Natural killer cell (primary cell): ENCODE measurements around the gene MORN1. TPM values are rescaled to one million over a fixed set of nuclear protein-coding genes. Genes with fewer than 3 reads are reported as not detected.

Experiments
- ATAC-seq, 3 donors: fragments of 150-1000 bp in 2 of 3; fragments of 200-7000 bp in 1 of 3; cut with Tn5 transposase; 1 replicate in 1 of 3; 2 replicates in 2 of 3; pipeline ENCODE4 v1.10.0; 2021; ENCODE audit warnings: mild to moderate bottlenecking in 2 of 3, moderate library complexity in 2 of 3
- DNase-seq, 2 donors: peaks; one replicate each; pipeline versions ENCODE4 v3.0.0 to v3.0.0-alpha.2; 2013 to 2021; ENCODE audit warnings: mixed read lengths in 1 of 2
- H3K27ac ChIP-seq: one replicate; pipeline ENCODE4 v1.5.1; 2013; ENCODE audit warnings: mild to moderate bottlenecking, low read length
- H3K27me3 ChIP-seq: one replicate; pipeline ENCODE4 v1.6.1; 2013; ENCODE audit warnings: low read length; ENCODE audit not compliant: control insufficient read depth, insufficient read depth
- H3K36me3 ChIP-seq: one replicate; pipeline ENCODE4 v1.6.1; 2013; ENCODE audit warnings: low read length; ENCODE audit not compliant: control insufficient read depth, insufficient read depth
- H3K4me1 ChIP-seq: one replicate; pipeline ENCODE4 v1.6.1; 2013; ENCODE audit warnings: low read length; ENCODE audit not compliant: control insufficient read depth, insufficient read depth
- H3K4me3 ChIP-seq: one replicate; pipeline ENCODE4 v1.5.1; 2013; ENCODE audit warnings: low read length
- H3K9me3 ChIP-seq: one replicate; pipeline ENCODE4 v1.6.1; 2013; ENCODE audit warnings: low read length; ENCODE audit not compliant: control insufficient read depth, insufficient read depth
- H3K27ac Mint-ChIP-seq, 2 donors: one replicate each; pipeline ENCODE4 v1.8.0; 2022; ENCODE audit warnings: mild to moderate bottlenecking in 2 of 2, mixed read lengths in 2 of 2, moderate library complexity in 1 of 2
- H3K27me3 Mint-ChIP-seq, 2 donors: one replicate each; pipeline ENCODE4 v1.8.0; 2022; ENCODE audit warnings: low read depth in 2 of 2, mixed read lengths in 2 of 2
- H3K36me3 Mint-ChIP-seq: one replicate; pipeline ENCODE4 v1.8.0; 2022; ENCODE audit warnings: mixed read lengths
- H3K4me1 Mint-ChIP-seq, 2 donors: one replicate each; pipeline ENCODE4 v1.8.0; 2022; ENCODE audit warnings: mixed read lengths in 2 of 2
- H3K4me3 Mint-ChIP-seq: one replicate; pipeline ENCODE4 v1.8.0; 2022; ENCODE audit warnings: mild to moderate bottlenecking, moderate library complexity, mixed read lengths
- H3K9me3 Mint-ChIP-seq, 2 donors: one replicate each; pipeline ENCODE4 v1.8.0; 2022; ENCODE audit warnings: mixed read lengths in 2 of 2
- WGBS: methylation state at CpG from one replicate; pipeline ENCODE4 v1.1.7; 2013; ENCODE audit warnings: missing lambda C conversion rate; ENCODE audit not compliant: insufficient coverage; 5-methylcytosine and 5-hydroxymethylcytosine counted together
- intact Hi-C: fragments of 100-400 bp; cut with micrococcal nuclease; formaldehyde crosslinking; loops from one replicate; pipeline ENCODE4 v1.14.2; 2022
- total RNA-seq, 4 donors: library from RNA; stranded (reverse); fragments of 120-200 nt in 1 of 4; gene quantifications; one replicate each; pipeline versions ENCODE4 v1.2.3 to v1.2.4, GENCODE V29; 2013 to 2022
- TF ChIP-seq, protein P1 (sequence below): fragments of 200-600 bp; IDR thresholded peaks from one replicate; pipeline ENCODE4 v1.8.0; 2022; ENCODE audit warnings: antibody characterized with exemption

The MORN1 gene
- total RNA-seq, 3 donors from 2014 or later (not counting 1 experiment from before 2014, with no cell fraction given), result 8.0 to 9.3 (median 8.8) TPM

GRCh38 chr1:2300004-2300771, 91.2 kb downstream of the MORN1 start:
- peak; percentile 55 to 81 (median 64) for ATAC-seq
- H3K36me3 Mint-ChIP-seq, result no peaks in the 10 kb centered on the region

GRCh38 chr1:2299131-2299627, 92.2 kb downstream of the MORN1 start:
- H3K27me3 ChIP-seq, result no peaks in the 10 kb centered on the region
- intact Hi-C loops, result no loop called here
- peak overlapping the region; percentile 98 for H3K27ac ChIP-seq
- peaks cover 66% of the 10 kb centered on the region for H3K4me1 ChIP-seq
- TF ChIP-seq, protein P1, sequence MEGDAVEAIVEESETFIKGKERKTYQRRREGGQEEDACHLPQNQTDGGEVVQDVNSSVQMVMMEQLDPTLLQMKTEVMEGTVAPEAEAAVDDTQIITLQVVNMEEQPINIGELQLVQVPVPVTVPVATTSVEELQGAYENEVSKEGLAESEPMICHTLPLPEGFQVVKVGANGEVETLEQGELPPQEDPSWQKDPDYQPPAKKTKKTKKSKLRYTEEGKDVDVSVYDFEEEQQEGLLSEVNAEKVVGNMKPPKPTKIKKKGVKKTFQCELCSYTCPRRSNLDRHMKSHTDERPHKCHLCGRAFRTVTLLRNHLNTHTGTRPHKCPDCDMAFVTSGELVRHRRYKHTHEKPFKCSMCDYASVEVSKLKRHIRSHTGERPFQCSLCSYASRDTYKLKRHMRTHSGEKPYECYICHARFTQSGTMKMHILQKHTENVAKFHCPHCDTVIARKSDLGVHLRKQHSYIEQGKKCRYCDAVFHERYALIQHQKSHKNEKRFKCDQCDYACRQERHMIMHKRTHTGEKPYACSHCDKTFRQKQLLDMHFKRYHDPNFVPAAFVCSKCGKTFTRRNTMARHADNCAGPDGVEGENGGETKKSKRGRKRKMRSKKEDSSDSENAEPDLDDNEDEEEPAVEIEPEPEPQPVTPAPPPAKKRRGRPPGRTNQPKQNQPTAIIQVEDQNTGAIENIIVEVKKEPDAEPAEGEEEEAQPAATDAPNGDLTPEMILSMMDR, result no peak
- no peak overlapping the region for H3K4me3 ChIP-seq
- Mint-ChIP-seq H3K9me3 (no peaks in the 10 kb centered on the region), H3K27me3 (no peaks in the 10 kb centered on the region), H3K27ac (peak overlapping the region; percentile 95 to 96), H3K36me3 (no peaks in the 10 kb centered on the region), H3K4me3 (peak overlapping the region; percentile 77), H3K4me1 (peaks cover 34 to 54% of the 10 kb centered on the region in 2 donors)
- DNase-seq, result peak in 1 of 2 donors; percentile 46
- no peaks in the 10 kb centered on the region for H3K9me3 ChIP-seq
- peaks cover 7% of the 10 kb centered on the region for H3K36me3 ChIP-seq
- peak in 2 of 3 donors; percentile 2 to 10 for ATAC-seq
- 61% methylated on average over 24 of the region's 24 CpGs for WGBS

More at GRCh38 chr1:2300004-2300771, 91.2 kb downstream of the MORN1 start:
- Mint-ChIP-seq H3K9me3 (no peaks in the 10 kb centered on the region), H3K27ac (peak overlapping the region; percentile 95 to 96), H3K4me1 (peaks cover 39 to 51% of the 10 kb centered on the region in 2 donors), H3K27me3 (no peaks in the 10 kb centered on the region), H3K4me3 (peak overlapping the region; percentile 81)
- WGBS, result 29% methylated on average over 32 of the region's 32 CpGs
- H3K4me1 ChIP-seq, result peaks cover 67% of the 10 kb centered on the region
- H3K4me3 ChIP-seq, result peak overlapping the region; percentile 53
- DNase-seq, result peak; percentile 80 to 92
- peak overlapping the region; percentile 98 for H3K27ac ChIP-seq
- intact Hi-C loops, result loop anchor here (2.0 kb wide), 2 partner anchors 15 to 65 kb away; no protein-coding TSS in a partner anchor
- H3K9me3 ChIP-seq, result no peaks in the 10 kb centered on the region
- no peaks in the 10 kb centered on the region for H3K27me3 ChIP-seq
- TF ChIP-seq, protein P1, result no peak
- peaks cover 15% of the 10 kb centered on the region for H3K36me3 ChIP-seq

- TF ChIP-seq, protein P1, result no peak
- Histone ChIP-seq H3K9me3 (no peaks in the 10 kb centered on the region), H3K36me3 (peaks cover 4% of the 10 kb centered on the region), H3K4me1 (peaks cover 69% of the 10 kb centered on the region), H3K4me3 (no peak overlapping the region), H3K27me3 (no peaks in the 10 kb centered on the region), H3K27ac (no peak overlapping the region)
- 76% methylated on average over 12 of the region's 12 CpGs for WGBS
- H3K27ac Mint-ChIP-seq, result peak overlapping the region; percentile 95 to 96
- peaks cover 39 to 59% of the 10 kb centered on the region in 2 donors for H3K4me1 Mint-ChIP-seq
- H3K36me3 Mint-ChIP-seq, result no peaks in the 10 kb centered on the region
- intact Hi-C loops, result no loop called here
- no peak for DNase-seq
- peak overlapping the region; percentile 77 for H3K4me3 Mint-ChIP-seq
- H3K27me3 Mint-ChIP-seq, result no peaks in the 10 kb centered on the region
- no peak for ATAC-seq
- no peaks in the 10 kb centered on the region for H3K9me3 Mint-ChIP-seq
Measured at GRCh38 chr1:2298685-2299084, 92.7 kb downstream of the MORN1 start.
